C4-2B (cell line): Measurements from ENCODE around the gene ATXN1.
"Not testable (repeated sequence)": the region's sequence is repeated elsewhere in the genome, so short reads cannot be mapped to it uniquely, and the experiment has no call there.

Experiments
- H3K27ac ChIP-seq: fragments of 450-650 bp; 2 replicates; pipeline ENCODE4 v1.5.1; 2017
- CTCF ChIP-seq: fragments of 450-650 bp; conservative IDR thresholded peaks from 2 replicates; pipeline ENCODE4 v1.5.1; 2017; ENCODE audit warnings: mild to moderate bottlenecking
- ZFX ChIP-seq: fragments of 450-650 bp; IDR thresholded peaks from 2 replicates; pipeline ENCODE4 v1.6.1; 2017

Gene ATXN1

GRCh38 chr6:16380220-16380809 lies 380.9 kb downstream of the ATXN1 start:
- no peak overlapping the region for H3K27ac ChIP-seq
- TF ChIP-seq ZFX: no peak
- TF ChIP-seq CTCF: no peak

GRCh38 chr6:16378360-16378759 lies 382.9 kb downstream of the ATXN1 start:
- H3K27ac ChIP-seq: not testable (repeated sequence)

GRCh38 chr6:16377470-16377869 lies 383.8 kb downstream of the ATXN1 start:
- no peak for TF ChIP-seq CTCF
- TF ChIP-seq ZFX: no peak
- H3K27ac ChIP-seq: no peak overlapping the region

GRCh38 chr6:16375843-16376242 lies 385.4 kb downstream of the ATXN1 start:
- TF ChIP-seq CTCF (no peak), ZFX (no peak)
- H3K27ac ChIP-seq: no peak overlapping the region

DNA sequence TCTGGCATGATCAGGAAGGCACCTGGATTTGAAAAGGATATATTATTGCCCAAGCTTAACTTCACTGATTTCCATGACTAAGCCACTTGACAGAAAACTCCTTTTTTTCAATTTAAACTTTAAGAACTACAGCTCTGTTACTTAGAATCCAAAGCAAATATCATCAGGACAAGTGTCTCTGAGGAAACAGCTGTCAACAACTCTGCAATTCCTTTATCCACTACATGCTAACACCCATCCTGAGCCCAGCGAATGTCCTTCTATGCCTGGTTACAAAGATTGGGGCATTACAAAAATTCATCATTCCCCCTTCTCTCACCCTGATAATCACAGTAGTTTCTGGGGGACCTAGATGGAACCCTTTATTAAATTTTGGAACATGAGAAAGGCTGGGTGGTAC lies 386.1 kb downstream of the ATXN1 start:
- no peak overlapping the region for H3K27ac ChIP-seq
- TF ChIP-seq CTCF: no peak
- TF ChIP-seq ZFX: no peak

DNA sequence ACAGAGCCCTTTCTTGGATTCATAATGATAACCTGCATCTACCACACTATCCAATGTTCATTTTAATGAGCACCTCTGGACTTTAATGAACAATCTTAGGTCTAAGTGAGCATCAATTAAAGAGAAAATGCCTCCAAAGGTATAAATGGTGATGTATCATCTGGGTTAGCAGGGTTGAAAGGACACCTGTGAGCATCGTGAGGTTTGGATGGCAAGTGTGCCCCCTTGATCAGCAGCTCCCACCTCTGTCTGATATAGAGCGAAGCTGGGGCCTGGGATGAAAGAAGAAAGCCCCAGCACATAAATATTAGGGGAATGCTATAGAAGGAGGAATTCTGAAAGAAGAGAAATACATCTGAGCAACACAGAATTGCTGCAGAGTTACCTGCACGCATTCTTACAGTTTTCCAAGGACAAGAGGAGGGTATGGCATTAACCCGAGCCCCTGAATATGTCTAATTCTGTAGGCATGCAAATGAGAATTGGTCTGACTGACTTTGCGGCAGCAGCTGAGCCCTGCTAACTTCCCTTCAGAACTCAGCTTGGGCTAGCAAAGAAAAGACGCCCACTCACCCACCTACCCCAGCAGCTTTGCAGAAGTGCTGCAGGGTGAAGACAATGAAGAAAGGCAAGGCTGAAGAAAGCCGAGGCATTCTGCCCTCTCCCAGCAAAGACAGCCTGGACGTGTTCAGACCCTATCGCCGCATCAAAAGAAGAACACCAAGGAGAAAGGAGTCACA lies 386.6 kb downstream of the ATXN1 start:
- TF ChIP-seq CTCF (no peak), ZFX (no peak)
- H3K27ac ChIP-seq: no peak overlapping the region

GRCh38 chr6:16374016-16374415 lies 387.2 kb downstream of the ATXN1 start:
- TF ChIP-seq ZFX (no peak), CTCF (no peak)
- no peak overlapping the region for H3K27ac ChIP-seq
